M059J (cell line): ENCODE results near the gene CFAP54. TPM values are rescaled to one million over a fixed set of nuclear protein-coding genes. Genes with fewer than 3 reads are reported as not detected.
"Not testable (repeated sequence)": the region's sequence is repeated elsewhere in the genome, so short reads cannot be mapped to it uniquely, and the experiment has no call there.

Experiments used
- DNase-seq: peaks from one replicate; pipeline ENCODE4 v3.0.0-alpha.2; 2012; ENCODE audit warnings: low read depth
- total RNA-seq: library from RNA; depleted of rRNA; stranded (reverse); fragments of >200 nt; shearing (Covaris generic); gene quantifications from 2 replicates; pipeline ENCODE4 v1.2.3, GENCODE V29; 2014

Gene CFAP54
- total RNA-seq, 1 experiment from 2014 or later = 1.8 TPM

GRCh38 chr12:96513166-96513565 is 23.8 kb downstream of the CFAP54 start:
- no peak for DNase-seq

- DNase-seq = no peak
These were observed 24.3 kb downstream of the CFAP54 start for GRCh38 chr12:96513681-96514080.

GRCh38 chr12:96514328-96514727 is 25.0 kb downstream of the CFAP54 start:
- DNase-seq = no peak

GRCh38 chr12:96516472-96517430 is 27.4 kb downstream of the CFAP54 start:
- peak; percentile 67 for DNase-seq

- no peak for DNase-seq
These were observed 31.4 kb downstream of the CFAP54 start for GRCh38 chr12:96520767-96521166.

GRCh38 chr12:96521895-96522682 is 32.7 kb downstream of the CFAP54 start:
- no peak for DNase-seq

- DNase-seq = no peak
These were observed 33.3 kb downstream of the CFAP54 start for GRCh38 chr12:96522690-96523089.

GRCh38 chr12:96526110-96526509 is 36.7 kb downstream of the CFAP54 start:
- no peak for DNase-seq

GRCh38 chr12:96529912-96530311 is 40.5 kb downstream of the CFAP54 start:
- DNase-seq = no peak

- no peak for DNase-seq
These were observed 45.0 kb downstream of the CFAP54 start for GRCh38 chr12:96534339-96534738.

GRCh38 chr12:96548384-96548783 is 59.0 kb downstream of the CFAP54 start:
- DNase-seq = no peak

- no peak for DNase-seq
These were observed 60.0 kb downstream of the CFAP54 start for GRCh38 chr12:96549341-96549740.

GRCh38 chr12:96570579-96570978 is 81.2 kb downstream of the CFAP54 start:
- no peak for DNase-seq

GRCh38 chr12:96571101-96571862 is 81.9 kb downstream of the CFAP54 start:
- DNase-seq = no peak

GRCh38 chr12:96578526-96579125 is 89.2 kb downstream of the CFAP54 start:
- DNase-seq = peak; percentile 64

- DNase-seq = peak; percentile 40
These were observed 96.6 kb downstream of the CFAP54 start for GRCh38 chr12:96585977-96586376.

GRCh38 chr12:96587691-96588090 is 98.3 kb downstream of the CFAP54 start:
- peak; percentile 67 for DNase-seq

- DNase-seq = peak; percentile 17
These were observed 101.6 kb downstream of the CFAP54 start for GRCh38 chr12:96590970-96591369.

- not testable (repeated sequence) for DNase-seq
These were observed 115.0 kb downstream of the CFAP54 start for GRCh38 chr12:96604374-96604773.

GRCh38 chr12:96605684-96606083 is 116.3 kb downstream of the CFAP54 start:
- no peak for DNase-seq

GRCh38 chr12:96606134-96606533 is 116.8 kb downstream of the CFAP54 start:
- no peak for DNase-seq
